Inflammatory macrophage (primary cell): Measurements from ENCODE around the gene TRIM5.
A peak's percentile ranks its signal among the peaks of the same experiment; 100 is the strongest.
"Not testable (repeated sequence)": the region's sequence is repeated elsewhere in the genome, so short reads cannot be mapped to it uniquely, and the experiment has no call there.

Experiments
- DNase-seq, 2 donors: peaks; one replicate each; pipeline ENCODE4 v3.0.0-alpha.2; 2020 to 2022

TRIM5 gene

DNA sequence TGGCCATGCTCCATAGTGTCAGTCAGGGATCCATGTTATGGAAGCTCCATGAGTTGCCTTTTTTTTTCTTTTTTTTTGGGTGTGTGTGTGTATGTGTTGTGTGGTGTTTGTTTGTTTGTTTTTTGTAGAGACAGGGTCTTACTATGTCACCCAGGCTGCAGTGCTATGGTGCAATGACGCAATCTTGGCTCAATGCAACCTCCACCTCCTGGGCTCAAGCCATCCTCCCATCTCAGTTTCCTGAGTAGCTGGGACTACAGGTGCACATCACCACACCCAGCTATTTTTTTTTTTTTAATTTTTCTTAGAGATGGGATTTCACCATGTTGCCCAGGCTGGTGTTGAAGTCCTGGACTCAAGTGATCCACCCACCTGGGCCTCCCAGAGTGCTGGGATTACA lies 3.6 kb upstream of the TRIM5 start:
- no peak for DNase-seq

GRCh38 chr11:5686426-5686825 lies 1.6 kb upstream of the TRIM5 start:
- no peak for DNase-seq

DNA sequence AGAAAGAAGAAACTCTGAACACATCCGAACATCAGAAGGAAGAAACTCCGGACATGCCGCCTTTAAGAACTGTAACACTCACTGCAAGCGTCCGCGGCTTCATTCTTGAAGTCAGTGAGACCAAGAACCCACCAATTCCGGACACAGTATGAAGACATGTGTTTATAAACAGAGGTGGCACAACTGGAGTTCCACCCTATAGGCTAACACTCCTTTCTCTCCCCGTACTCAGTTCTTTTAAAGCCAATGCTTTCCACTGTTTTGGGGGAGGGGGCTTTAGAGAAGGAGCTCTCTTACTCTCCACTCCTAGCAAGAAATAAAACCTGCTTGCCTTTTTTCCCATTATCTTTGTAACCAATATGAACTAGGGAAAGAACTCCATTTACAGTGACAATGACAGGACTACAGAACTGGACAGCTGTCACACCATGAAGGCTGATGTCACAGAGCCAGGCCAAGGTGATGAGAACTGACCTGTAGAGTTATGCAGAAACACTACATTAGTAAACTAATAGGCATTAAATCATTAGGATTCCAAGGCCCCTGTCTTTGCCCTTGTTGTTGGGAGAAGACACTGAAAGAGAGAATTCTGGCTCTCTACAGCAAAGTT lies 733 bp downstream of the TRIM5 start:
- DNase-seq, result no peak

GRCh38 chr11:5683620-5684019 lies 1.3 kb downstream of the TRIM5 start:
- DNase-seq, result not testable (repeated sequence)

DNA sequence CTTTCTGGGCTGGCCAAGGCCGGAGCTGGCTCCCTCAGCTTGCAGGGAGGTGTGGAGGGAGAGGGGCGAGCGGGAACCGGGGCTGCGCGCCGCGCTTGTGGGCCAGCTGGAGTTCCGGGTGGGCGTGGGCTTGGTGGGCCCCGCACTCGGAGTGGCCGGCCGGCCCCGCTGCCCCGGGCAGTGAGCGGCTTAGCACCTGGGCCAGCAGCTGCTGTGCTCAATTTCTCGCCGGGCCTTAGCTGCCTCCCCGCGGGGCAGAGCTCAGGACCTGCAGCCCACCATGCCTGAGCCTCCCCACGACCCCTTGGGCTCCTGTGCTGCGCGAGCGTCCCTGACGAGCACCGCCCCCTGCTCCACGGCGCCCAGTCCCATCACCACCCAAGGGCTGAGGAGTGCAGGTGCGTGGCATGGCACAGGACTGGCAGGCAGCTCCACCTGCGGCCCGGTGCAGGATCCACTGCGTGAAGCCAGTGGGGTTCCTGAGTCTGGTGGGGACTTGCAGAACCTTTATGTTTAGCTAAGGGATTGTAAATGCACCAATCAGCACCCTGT lies 1.9 kb downstream of the TRIM5 start:
- not testable (repeated sequence) for DNase-seq

DNA sequence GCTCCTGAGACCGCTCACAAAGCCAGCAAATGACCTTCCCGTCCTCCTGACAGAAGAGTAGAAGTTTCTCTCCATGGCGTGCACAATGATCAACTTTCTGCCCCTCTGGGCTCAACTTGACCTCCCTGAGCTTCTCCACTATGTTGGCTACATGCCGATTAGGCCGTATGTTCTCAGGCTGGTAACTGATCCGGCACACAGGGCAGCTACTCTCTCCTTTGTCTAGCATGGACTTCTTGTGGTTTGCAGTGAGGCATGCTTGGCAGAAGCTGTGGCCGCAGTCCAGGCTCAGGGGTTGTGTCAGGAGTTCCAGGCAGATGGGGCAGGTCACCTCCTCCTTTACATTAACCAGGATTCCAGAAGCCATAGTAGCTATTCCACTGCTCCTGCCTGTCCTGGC lies 5.1 kb downstream of the TRIM5 start:
- DNase-seq, result no peak

GRCh38 chr11:5674391-5674790 lies 10.5 kb downstream of the TRIM5 start:
- no peak for DNase-seq

DNA sequence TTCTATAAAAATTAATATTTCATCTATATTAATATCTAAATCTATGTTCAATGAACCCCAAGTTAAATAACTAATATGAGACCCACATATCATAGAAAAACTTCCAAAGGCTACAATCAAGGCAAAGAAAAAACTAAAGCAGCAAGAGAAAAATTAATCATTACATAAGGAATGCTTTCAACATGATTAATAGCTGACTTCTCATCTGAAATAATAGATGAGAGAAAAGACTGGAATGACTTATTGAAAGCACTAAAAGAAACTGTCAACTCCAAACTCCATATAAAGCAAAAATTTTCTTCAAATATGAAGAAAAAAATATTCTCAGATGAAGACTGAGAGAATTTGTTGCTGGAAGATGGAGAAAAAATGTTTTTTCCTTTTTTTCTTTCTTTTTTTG lies 13.0 kb downstream of the TRIM5 start:
- DNase-seq, result no peak

DNA sequence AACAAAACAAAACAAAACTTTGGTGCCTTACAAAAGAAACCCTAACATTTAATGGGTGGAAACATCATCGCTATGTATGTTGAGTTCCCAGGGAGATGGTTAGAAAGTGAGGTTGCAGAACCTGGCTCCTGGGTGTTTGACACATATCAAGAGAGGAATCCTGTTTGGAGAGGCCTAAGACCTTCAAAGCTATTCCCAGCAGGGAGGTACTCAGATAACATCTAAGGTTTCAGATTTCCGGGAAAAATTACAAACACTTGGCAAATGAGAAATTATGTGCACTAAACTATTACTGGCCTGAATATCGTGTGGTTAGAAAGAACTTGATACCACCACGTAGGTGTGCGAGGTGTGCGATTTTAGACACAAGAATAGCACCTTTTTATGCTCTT lies 18.5 kb downstream of the TRIM5 start:
- DNase-seq, result no peak

GRCh38 chr11:5665746-5666401 lies 19.0 kb downstream of the TRIM5 start:
- no peak for DNase-seq

DNA sequence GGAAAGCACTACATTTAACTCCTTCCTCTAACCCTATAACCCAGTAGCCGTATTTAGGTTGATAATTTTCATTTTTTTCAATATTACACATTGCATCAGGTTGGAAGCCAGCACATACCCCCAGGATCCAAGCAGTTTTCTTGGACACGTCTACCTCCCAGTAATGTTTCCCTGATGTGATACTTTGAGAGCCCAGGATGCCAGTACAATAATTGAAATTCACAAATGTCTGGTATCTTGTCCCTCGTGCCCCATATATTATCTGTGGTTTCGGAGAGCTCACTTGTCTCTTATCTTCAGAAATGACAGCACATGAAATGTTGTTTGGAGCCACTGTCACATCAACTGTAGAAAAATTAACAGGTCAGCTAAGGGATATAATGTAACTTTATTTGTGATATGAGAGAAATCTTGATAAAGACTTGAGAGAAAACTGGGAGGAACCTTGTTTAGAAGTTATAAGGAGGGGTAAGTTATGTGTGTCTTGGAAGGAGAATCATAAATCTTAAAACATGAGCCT lies 19.8 kb downstream of the TRIM5 start:
- no peak for DNase-seq

GRCh38 chr11:5663511-5663910 lies 21.4 kb downstream of the TRIM5 start:
- DNase-seq, result no peak

DNA sequence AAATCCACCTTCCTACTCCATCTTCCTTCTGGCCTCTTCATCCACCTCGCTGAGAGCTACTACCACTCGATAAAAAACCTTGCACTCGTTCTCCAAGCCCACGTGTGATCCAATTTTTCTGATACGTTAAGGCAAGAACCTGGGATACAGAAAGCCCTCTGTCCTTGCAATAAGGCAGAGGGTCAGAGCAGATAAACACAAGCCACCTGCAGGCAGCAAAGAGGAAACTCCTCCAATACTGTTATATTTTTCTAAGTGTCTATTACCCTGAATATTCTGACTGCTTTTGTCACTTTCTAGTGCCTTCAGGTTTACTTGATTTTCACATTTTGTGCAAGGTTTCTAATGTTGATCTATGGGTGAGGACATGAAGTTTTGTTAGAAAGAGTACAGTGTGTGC lies 26.6 kb downstream of the TRIM5 start:
- DNase-seq, result no peak

DNA sequence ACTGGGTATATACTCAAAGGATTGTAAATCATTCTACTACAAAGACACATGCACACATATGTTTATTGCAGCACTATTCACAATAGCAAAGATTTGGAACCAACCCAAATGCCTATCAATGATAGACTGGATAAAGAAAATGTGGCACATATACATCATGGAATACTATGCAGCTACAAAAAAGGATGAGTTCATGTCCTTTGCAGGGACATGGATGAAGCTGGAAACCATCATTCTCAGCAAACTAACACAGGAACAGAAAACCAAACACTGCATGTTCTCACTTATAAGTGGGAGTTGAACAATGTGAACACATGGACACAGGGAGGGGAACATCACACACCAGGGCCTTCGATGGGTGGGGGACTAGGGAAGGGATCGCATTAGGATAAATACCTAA lies 27.9 kb downstream of the TRIM5 start:
- DNase-seq, result not testable (repeated sequence)

- no peak for DNase-seq
These were observed 29.4 kb downstream of the TRIM5 start for GRCh38 chr11:5655474-5655873.

- DNase-seq, result no peak
These were observed 38.7 kb downstream of the TRIM5 start for GRCh38 chr11:5646139-5646538.

DNA sequence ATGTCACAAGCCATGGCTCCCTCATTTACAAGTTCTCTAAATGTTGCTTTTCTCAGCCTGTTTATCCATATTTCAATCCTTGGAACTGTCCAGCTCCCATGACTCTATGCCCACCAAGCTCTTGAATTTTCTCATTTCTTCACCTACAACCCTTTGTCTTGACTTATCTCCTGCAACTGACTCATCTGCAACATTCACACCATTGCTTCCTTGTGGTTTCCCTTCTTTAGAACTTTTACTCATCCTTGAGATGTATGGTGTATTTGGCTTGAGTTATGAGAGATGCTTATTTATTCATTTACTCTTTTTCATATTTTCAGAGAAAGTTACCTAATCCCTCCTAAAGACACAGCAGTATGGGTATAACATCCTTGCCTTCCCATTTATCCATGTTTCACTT lies 41.3 kb downstream of the TRIM5 start:
- no peak for DNase-seq

GRCh38 chr11:5639953-5640352 lies 44.9 kb downstream of the TRIM5 start:
- DNase-seq, result no peak

- DNase-seq, result peak; percentile 17 to 20
These were observed 52.8 kb downstream of the TRIM5 start for GRCh38 chr11:5631969-5632635.

DNA sequence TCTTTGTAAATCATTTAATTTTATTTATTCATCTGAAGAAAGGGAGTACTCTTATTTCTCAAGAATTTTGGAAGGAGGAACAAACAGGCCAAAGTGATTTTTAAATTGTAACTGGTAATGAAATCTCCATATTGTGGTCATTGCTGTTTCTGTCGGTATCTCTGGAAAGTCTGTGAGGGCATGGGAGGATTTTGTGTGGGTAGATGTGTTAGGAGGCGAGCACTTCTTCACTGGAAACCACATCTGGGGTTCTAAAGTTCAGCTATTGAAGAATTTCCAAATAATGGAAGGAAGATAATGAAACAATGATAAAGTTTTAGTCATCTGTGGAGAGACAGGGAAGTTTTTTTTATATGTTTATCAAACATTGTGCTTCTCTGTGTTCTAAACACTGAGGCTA lies 53.5 kb downstream of the TRIM5 start:
- peak; percentile 62 to 69 for DNase-seq

GRCh38 chr11:5626196-5626595 lies 58.7 kb downstream of the TRIM5 start:
- DNase-seq, result peak in 1 of 2 donors; percentile 46

GRCh38 chr11:5625281-5625680 lies 59.6 kb downstream of the TRIM5 start:
- DNase-seq, result no peak

DNA sequence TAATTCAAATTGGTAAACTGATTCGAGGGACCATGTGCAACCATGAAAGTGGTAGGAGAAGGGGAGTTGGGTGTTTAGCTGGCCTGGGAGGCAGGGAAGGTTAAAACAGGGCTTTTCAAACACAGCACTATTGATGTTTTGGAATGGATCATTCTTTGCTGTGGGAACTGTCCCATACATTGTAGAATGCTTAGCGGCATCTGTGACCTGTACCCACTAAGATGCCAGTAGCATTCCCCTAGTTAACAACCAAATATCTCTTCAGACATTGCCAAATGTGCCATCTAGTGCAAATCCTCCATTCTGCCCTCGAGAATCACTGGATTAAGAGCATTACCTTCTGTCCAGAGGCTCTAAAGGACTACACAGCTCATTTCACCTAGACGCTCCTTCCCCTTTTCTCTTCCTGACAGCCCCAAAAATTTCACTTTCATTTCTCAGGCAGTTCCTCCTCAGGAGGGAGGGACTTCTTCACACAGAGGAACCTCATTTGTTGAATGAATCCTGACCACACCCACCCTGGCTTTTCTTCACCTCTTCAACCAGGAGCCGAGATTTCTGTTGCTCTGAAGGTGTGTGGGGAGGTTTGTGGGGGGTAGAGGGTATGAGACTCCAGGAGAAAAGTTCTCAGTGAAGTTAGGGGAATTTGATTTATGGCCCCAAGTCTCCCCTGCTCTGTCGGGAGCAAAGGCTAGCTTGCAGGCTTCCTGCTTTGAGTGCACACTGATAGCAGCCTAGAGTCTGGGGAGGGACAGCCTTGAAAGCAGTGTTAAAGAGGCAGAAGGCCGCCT lies 60.2 kb downstream of the TRIM5 start, which contains the start of gene TRIM34:
TRIM34 (plus strand) TSS at position 513 of the 791 bp plus-strand sequence. CDS start 7,331 bp downstream, outside the sequence.
- DNase-seq, result peak; percentile 80 to 89
